ENCODE results near the gene C19orf81. TPM values are rescaled to one million over a fixed set of nuclear protein-coding genes. Genes with fewer than 3 reads are reported as not detected.

Gene C19orf81
- total RNA-seq, 1 donor from 2014 or later: 3.0 TPM

DNA sequence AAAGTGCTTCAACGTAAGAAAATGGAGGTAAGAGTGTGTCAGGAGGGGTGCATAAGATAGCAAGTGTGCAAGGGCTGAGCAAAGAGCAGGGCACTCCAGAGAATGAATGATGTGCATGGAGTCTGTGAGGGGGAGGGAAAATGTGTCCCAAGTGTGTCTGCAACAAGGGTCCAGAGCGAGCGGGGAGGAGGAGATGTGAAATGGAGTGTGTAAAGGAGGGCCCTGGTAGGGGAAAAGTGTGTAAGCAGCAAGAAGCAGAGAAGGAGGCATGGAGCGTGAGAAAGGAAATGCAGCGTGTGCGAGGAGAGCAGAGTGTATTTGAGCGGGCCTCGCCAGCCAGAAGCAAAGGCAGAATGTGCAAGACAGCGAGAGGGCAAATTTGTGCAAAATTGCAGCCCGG is 11.8 kb downstream of the C19orf81 start:
- Mint-ChIP-seq H3K4me3 (no peak overlapping the region), H3K27ac (no peak overlapping the region)

DNA sequence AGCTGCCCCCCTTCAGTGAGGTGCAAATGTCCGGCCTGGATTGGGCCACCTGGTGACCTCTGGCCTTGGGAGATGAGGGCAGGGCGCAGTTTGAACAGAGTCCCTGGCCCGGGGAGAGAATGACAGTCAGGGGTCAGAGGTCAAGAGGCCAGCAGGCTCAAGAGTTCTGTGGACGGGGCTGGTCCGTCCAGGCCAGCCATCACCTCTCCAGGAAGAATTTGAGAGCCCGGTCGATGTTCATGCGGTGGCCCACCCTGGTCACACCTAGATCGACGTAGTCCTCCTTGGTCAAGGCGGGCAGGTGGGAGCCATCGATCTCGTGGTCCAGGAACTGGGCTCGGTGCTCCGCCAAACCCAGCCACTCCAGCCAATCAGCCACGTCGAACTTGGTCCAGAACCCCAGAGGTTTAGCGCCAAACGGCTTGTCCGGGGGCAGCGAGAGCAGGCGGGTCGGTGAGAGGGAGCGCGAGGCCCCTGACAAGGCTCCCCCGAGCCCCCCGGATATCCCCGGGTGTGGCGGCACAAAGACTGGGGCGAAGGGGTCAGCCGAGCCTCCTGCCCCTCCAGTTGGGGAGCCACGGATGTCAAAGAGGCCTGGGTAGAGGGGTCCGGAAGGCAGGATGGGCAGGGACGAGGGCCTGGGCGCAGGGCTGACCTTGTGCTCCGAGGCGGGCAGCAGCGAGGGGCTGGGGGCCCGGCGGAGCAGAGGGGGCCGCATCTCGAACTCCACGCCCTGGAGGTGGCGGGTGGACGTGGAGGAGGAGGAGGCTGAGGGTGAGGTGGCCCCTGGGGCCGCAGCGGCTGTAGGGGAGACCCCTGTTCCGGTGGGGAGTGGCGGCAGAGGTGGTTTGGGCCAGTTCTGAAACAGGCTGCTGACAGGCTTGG is 12.8 kb downstream of the C19orf81 start:
- peaks cover 91% of the 10 kb centered on the region for H3K27me3 Mint-ChIP-seq (ENCODE audit: low read depth)
- no peaks in the 10 kb centered on the region for H3K9me3 Mint-ChIP-seq
- no peaks in the 10 kb centered on the region for H3K36me3 Mint-ChIP-seq
- H3K4me3 Mint-ChIP-seq: no peak overlapping the region
- TF ChIP-seq, protein P1, sequence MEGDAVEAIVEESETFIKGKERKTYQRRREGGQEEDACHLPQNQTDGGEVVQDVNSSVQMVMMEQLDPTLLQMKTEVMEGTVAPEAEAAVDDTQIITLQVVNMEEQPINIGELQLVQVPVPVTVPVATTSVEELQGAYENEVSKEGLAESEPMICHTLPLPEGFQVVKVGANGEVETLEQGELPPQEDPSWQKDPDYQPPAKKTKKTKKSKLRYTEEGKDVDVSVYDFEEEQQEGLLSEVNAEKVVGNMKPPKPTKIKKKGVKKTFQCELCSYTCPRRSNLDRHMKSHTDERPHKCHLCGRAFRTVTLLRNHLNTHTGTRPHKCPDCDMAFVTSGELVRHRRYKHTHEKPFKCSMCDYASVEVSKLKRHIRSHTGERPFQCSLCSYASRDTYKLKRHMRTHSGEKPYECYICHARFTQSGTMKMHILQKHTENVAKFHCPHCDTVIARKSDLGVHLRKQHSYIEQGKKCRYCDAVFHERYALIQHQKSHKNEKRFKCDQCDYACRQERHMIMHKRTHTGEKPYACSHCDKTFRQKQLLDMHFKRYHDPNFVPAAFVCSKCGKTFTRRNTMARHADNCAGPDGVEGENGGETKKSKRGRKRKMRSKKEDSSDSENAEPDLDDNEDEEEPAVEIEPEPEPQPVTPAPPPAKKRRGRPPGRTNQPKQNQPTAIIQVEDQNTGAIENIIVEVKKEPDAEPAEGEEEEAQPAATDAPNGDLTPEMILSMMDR (IDR thresholded peaks at IDR 0.05; ENCODE audit: unreplicated experiment): no peak
- no peak overlapping the region for H3K27ac Mint-ChIP-seq
- peaks cover 16% of the 10 kb centered on the region for H3K4me1 Mint-ChIP-seq
- DNase-seq (ENCODE audit: low spot score in 2 of 2, unreplicated experiment in 2 of 2): no peak

More for the DNA sequence above, 11.8 kb downstream of the C19orf81 start:
- no peak for DNase-seq (ENCODE audit: low spot score in 2 of 2, unreplicated experiment in 2 of 2)
- Mint-ChIP-seq H3K27me3 (ENCODE audit: low read depth) (peaks cover 94% of the 10 kb centered on the region), H3K9me3 (no peaks in the 10 kb centered on the region), H3K4me1 (peaks cover 16% of the 10 kb centered on the region), H3K36me3 (no peaks in the 10 kb centered on the region)
- TF ChIP-seq, protein P1 (IDR thresholded peaks at IDR 0.05; ENCODE audit: unreplicated experiment): no peak

DNA sequence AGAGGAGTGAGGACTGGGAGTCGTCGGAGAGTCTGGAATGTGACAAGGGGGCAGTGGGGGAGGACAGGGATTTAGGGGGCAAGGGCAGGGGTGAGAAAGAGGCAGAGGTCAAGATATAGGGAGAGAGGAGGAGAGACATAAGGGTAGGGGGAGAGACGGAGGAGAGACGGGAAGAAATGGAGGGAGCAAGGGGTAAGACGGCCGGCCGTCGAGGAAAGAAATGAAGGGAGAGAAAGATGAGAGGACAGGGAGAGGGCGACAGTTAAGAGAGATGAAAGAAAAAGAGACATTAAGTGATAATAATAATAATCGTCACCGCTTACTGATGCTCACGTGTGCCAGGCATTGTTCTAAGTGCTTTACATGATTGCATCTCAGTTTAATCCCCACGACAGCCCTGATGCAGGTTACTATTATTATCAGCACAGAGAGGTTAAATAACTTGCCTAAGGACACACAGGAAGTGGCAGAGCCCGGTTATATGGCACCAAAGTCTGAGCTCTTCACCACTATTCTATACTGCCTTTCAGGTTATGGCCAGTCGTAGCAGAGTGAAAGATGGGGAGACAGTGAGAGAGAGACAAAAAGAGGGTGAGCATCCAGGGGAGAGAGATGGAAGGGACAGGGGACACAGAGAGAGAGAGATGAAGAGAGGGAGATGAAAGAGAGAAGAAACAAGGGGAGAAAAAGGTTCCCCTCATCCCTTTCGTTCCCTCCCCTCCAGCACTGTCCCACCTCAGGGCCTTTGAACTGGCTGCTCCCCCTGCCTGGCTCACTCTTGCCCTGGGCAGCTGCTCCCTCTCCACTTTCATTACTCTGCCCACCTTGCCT is 13.6 kb downstream of the C19orf81 start:
- H3K9me3 Mint-ChIP-seq: no peaks in the 10 kb centered on the region
- DNase-seq (ENCODE audit: low spot score in 2 of 2, unreplicated experiment in 2 of 2): no peak
- TF ChIP-seq, protein P1 (IDR thresholded peaks at IDR 0.05; ENCODE audit: unreplicated experiment): no peak
- peaks cover 9% of the 10 kb centered on the region for H3K4me1 Mint-ChIP-seq
- H3K4me3 Mint-ChIP-seq: no peak overlapping the region
- H3K36me3 Mint-ChIP-seq: no peaks in the 10 kb centered on the region
- H3K27ac Mint-ChIP-seq: no peak overlapping the region
- H3K27me3 Mint-ChIP-seq (ENCODE audit: low read depth): peaks cover 84% of the 10 kb centered on the region

DNA sequence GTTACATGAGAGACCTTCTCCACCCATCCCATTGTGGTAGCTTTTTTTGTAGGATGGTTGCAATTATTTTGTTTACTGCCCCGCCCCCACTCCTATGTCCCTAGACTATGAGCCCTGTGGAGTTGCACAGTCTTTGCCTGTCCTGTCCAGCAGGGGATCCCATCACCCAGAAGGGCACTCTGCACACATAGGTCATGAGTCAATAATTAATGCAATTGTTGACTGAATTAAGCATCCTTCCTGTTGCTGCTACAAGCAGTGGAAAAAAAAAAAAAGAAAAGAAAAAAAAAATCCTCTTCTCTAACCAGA is 14.2 kb downstream of the C19orf81 start:
- Mint-ChIP-seq H3K4me1 (peaks cover 5% of the 10 kb centered on the region), H3K4me3 (no peak overlapping the region), H3K27me3 (ENCODE audit: low read depth) (peaks cover 79% of the 10 kb centered on the region), H3K9me3 (no peaks in the 10 kb centered on the region), H3K27ac (no peak overlapping the region), H3K36me3 (no peaks in the 10 kb centered on the region)
- TF ChIP-seq, protein P1 (IDR thresholded peaks at IDR 0.05; ENCODE audit: unreplicated experiment): no peak
- no peak for DNase-seq (ENCODE audit: low spot score in 2 of 2, unreplicated experiment in 2 of 2)

DNA sequence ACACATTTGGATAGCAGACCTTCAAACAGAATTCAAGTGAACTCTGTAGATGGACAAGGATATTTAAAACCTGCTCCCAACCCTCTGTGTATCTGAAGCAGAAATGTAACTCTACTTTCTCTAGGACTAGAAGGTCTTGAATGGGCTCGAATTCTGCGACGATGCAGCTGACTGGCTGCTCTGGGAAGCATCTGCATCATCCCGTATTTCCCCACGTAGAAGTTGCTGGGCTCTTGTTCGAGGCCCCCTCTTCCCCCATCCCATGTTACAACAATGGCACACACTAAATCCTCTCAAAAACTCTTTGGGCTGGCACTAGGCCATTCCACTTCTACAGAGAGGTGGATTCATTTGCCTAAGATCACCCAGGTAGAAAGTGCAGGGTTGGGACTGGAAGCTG is 15.0 kb downstream of the C19orf81 start:
- H3K4me3 Mint-ChIP-seq: no peak overlapping the region
- DNase-seq (ENCODE audit: low spot score in 2 of 2, unreplicated experiment in 2 of 2): no peak
- no peak overlapping the region for H3K27ac Mint-ChIP-seq
- H3K36me3 Mint-ChIP-seq: no peaks in the 10 kb centered on the region
- no peaks in the 10 kb centered on the region for H3K9me3 Mint-ChIP-seq
- H3K4me1 Mint-ChIP-seq: peaks cover 3% of the 10 kb centered on the region
- H3K27me3 Mint-ChIP-seq (ENCODE audit: low read depth): peaks cover 77% of the 10 kb centered on the region
- TF ChIP-seq, protein P1 (IDR thresholded peaks at IDR 0.05; ENCODE audit: unreplicated experiment): no peak

Data from mesothelial cell of epicardium (in vitro differentiated cells).